HG03108 (cell line): ENCODE data around the gene SS18L1.

Source experiments
- ATAC-seq: cut with Tn5 transposase; IDR thresholded peaks from one replicate; pipeline ENCODE4 v1.9.1; 2021; ENCODE audit warnings: moderate library complexity; ENCODE audit not compliant: unreplicated experiment

SS18L1 gene

DNA sequence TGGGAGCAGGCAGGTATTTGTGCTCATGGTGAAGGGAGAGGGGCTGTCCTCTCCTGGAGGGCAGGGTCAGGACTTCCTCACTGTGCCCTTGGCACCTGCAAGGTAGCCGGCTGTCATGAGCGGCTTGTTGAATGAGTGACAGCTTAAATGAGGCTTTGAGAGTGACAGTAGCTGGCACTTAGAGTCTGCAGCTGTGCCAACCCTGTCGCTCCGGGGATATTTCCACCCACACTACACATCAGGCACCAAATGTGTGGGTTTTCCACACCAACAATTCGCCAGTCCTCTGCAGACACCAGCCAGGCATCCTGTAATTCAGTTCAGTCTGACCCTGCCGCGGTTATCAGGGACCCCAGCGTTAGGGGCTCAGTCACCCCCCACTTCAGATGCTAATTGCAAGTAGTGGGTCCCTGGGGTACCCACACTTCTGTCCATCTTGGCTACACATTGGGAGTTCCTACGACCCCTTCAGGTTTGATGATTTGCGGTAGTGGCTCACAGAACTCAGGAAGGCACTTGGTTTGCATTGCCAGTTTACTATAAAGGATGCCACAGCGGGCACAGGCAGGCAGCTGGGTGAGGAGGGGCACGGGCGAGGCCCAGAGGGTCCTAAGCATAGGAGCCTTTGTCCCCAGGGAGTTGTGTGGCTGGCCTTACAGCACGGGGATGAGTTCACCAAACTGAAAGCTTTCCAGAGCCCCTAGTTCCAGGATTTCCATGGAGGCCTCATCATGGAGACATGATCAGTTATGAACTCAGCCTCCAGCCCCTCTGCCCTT is 48.4 kb downstream of the SS18L1 start:
- no peak for ATAC-seq

DNA sequence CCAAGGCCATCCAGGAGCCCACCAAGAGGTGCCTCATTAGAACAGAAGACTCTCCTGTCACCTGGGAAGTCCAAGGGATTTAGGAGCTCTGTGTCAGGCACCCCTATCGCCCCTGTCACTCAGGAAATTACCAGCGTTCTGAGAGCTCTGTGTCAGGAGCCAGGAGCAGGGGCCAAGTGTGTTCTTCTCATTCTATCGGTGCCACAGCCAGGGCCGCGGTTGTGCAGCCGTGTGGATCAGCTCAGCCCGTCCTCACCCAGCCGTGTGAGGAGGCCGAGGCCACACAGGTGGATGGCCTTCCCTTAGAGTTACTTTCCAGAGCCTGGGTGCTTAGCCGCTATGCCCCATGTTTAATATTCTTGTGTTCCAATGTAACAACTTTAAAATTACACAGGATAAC is 49.1 kb downstream of the SS18L1 start:
- ATAC-seq = no peak

DNA sequence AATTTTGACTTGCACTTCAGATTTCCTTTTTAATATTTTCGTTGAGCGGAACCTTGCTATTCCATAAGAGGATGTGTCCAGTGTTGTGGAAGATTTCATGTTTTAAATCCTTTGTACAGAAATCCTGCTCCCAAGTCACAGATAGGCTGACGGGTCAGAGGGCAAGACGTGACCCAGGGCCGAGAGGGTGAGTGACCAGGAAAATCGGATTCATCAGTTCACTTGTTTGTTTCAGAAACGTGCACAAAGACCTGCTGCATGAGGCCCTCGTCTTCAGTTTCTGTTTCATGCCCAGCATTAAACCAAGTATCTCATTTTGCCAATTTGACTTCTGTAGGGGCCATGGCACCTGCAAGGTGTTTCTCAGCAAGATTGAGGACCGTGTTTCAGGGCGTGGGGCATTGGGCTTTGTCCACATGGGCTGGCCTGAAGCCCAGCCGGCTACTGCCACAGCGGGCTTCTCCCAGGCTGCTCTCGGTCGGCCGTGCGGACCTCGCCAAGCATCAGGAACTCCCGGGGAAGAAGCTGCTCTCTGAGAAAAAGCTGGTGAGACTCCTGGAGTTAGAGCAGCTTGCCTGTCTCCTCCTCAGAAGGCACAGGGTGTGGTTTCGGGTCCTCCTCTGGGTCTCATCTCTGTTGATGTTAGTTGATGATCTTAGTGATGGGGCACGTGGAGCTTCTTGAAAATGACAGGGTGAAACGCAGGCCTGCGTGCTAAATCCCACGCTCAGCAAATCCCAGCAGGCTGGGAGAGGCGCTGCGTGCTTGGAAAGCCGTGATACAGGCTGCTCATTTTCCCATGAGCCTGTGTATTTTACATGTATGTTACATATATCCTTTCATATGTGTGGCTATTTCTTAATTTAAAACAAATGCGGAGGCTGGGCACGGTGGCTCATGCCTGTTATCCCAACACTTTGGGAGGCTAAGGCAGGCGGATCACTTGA is 49.8 kb downstream of the SS18L1 start:
- ATAC-seq = no peak

DNA sequence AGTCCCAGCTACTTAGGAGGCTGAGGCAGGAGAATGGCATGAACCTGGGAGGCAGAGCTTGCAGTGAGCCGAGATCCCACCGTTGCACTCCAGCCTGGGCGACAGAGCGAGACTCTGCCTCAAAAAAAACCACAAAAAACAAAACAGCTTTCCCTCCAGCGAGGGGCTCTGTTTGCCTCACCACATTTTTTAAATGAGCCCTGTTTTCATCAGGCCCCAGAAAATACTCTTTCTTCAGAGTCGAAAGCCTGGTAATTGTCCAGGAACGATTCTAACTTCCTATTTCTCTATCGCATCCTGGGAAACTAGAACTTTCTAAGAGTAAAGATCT is 51.5 kb downstream of the SS18L1 start:
- ATAC-seq = no peak

DNA sequence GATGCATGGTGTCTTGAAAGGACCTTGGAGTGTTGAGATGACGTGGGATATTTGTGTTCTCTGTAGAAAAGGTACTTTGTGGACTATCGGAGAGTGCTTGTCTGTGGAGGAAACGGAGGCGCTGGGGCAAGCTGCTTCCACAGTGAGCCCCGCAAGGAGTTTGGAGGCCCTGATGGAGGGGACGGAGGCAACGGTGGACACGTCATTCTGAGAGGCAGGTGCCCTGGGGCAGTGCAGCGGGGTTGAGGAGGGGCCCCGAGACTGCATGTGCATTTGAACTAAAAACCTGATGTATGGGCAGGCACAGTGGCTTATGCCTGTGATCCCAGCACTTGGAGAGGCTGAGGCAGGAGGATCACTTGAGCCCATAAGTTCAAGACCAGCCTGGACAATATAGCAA is 52.2 kb downstream of the SS18L1 start:
- no peak for ATAC-seq

DNA sequence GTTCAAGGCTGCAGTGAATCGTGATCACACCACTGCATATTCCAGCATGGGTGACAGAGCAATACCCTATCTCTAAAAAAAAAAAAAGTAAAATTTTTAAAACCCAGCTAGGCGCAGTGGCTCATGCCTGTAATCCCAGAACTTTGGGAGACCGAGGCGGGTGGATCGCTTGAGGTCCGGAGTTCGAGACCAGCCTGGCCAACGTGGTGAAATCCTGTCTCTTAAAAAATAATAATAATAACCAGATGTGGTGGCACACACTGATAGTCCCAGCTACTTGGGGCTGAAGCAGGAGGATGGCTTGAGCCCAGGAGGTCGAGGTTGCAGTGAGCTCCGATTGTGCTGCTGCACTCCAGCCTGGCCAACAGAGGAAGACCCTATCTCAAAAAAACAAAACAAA is 52.7 kb downstream of the SS18L1 start:
- ATAC-seq = no peak

DNA sequence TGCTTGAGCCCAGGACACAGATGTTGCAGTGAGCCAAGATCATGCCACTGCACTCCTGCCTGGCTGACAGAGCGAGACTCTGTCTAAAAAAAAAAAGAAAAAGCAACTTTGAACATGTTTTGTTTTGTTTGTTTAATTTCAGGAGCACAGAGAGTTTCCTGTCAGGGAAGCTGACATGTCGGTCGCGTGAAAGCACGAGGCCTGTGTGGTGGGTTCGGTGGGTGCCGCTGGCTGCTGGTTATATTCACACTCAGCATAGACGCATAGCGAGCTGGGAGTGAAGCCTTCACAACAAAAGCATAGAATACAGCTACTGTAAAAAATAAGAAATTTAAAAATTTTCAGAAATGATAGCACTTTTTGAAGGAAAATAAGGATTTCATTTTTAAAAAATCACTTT is 53.7 kb downstream of the SS18L1 start:
- ATAC-seq = no peak

DNA sequence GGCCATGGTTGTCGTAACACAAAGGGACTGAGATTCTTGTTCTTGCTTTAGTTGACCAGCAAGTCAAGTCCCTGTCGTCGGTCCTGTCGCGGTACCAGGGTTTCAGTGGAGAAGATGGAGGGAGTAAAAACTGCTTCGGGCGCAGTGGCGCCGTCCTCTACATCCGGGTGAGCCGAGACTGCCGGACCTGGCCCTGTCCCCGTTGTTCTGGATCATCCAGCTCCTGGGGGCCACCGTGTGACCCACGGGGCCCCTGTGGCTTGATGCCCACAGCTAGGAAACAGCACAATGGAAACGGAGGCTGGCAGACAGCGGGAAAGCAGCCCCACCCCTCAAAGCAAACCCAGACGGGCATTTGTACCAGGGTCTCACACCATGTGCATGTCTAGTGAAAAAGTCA is 54.2 kb downstream of the SS18L1 start:
- no peak for ATAC-seq

DNA sequence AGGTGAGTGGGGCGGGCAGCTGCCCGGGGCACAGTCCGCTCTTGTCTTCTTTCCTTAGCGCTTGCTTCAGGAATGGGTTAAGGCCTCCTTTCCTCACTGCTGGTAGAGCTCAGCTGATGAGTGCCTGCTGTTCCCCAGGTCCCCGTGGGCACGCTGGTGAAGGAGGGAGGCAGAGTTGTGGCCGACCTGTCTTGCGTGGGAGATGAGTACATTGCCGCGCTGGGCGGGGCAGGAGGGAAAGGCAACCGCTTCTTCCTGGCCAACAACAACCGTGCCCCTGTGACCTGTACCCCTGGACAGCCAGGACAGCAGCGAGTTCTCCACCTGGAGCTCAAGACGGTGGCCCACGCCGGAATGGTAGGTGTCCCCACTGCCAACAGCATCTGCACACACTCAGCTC is 54.9 kb downstream of the SS18L1 start:
- no peak for ATAC-seq

DNA sequence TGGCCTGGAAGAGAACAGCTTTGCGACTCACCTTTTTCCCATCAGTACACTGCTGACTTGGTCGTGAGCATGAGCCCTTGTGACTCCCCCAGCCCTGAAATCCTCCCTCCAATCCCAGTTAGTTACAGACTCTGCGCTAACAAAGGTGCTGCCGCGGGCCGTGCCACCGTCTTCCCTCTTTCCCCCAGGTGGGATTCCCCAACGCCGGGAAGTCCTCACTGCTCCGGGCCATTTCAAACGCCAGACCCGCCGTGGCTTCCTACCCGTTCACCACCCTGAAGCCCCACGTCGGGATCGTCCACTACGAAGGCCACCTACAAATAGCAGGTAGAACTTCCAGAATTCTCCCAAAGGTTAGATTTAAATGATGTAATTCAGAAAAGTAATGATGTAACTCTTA is 55.4 kb downstream of the SS18L1 start:
- no peak for ATAC-seq

DNA sequence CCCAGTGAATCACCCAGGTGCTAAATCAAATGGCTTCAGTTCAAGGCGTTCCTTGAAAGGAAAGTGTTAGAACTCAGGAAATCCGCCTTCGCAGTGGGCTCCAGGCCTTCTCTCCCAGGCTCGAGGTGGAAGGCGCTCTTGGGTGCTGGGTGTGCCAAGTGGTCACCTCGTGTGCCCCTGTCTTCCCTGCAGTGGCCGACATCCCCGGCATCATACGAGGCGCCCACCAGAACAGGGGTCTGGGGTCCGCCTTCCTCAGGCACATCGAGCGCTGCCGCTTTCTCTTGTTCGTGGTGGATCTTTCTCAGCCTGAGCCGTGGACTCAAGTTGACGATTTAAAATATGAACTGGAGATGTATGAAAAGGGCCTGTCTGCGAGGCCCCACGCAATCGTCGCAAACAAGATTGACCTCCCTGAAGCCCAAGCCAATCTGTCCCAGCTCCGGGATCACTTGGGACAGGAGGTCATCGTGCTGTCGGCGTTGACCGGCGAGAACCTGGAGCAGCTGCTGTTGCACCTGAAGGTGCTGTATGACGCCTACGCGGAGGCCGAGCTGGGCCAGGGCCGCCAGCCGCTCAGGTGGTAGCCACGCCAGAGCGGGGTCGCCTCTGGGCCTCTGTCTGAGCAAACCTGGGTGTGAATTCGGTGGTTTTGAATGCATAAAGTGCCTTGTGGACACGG is 57.1 kb downstream of the SS18L1 start:
- ATAC-seq = no peak

DNA sequence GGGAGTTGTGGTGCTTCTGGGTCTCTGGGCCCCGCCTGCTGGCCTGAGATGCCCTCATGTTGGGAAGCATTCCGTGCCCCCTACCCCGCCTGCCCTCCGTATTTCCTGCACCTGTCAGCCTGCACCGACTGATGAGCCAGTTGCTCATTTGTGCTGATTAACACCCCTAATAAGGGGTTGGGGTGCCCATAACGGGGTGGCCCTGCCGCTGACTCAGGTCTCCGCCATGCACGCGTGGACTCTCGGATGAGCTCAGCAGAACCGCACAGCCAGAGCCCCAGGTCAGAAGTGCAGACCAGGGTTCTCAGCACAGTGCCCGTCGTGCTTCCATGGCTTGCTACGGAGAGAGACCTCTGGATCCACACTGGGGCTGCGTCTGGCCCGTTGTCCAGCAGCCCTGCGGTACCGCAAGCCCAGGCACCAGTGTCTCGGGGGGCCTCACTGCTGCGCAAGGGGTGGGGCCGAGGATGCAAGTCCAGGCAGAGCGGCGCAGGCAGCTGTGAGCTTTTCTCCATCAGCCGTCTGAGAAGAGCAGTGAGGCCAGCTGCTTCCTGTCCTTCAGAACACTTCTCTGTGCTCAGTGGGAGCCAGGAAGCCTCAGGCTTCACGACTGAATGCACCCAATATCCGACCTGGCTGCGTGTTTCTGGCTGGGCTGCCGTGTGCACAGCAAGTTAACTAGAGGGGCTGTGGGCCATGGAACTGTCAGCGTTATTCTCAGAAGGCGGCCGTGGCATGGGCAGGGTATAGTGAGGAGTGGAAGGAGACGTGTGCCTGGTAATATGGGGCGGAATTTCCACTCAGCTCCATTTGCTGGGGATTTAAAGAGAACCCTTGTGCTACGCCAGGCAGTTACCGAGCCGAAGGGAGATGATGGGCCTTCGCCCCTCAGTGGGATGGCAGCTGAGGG is 57.9 kb downstream of the SS18L1 start:
- ATAC-seq = no peak

DNA sequence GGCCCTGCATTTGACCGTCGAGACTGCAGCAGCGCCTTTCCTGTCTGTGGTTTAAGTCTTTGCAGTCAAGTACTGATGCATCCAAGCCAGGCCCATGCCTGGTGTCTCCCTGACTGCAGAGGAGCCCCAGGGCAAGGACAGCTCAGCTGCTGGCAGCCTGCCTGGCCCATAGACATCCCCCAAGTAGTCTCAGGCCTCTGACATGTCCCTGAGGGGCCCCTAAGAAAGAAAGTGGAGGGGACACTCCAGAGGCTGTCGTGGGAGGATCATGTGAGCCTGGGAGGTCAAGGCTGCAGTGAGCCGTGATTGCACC is 58.5 kb downstream of the SS18L1 start:
- ATAC-seq = no peak

DNA sequence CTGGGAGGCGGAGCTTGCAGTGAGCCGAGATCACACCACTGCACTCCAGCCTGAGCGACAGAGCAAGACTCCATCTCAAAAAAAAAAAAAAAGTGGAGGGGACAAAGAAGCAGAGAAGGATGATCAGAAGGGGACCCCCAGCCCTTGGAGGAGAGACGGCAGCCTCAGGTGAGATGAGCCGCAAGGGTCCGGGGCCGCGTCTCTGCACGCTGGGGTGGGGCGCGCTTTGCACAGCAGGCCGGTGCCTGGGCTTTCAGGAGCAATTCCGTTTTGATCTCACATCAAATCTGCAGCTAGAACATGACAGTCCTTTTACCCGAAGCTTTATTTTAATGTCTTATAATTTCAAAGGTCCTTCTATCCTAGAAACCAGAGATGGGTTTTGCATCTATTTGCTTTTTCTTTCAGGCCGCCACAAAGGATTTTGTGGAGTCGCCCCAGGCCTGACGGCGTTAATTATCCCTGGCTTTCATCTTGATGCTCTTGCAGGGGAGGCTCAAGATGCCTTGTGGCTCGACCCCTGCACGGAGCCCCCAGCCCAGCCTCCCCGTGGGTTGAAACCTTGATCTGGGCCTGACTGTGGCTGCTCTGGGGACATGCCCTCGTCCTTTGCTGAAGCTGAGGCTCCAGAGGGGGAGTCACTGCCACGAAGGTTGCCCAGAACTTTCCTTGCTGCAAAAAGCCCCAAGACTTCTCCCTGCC is 59.3 kb downstream of the SS18L1 start:
- no peak for ATAC-seq

DNA sequence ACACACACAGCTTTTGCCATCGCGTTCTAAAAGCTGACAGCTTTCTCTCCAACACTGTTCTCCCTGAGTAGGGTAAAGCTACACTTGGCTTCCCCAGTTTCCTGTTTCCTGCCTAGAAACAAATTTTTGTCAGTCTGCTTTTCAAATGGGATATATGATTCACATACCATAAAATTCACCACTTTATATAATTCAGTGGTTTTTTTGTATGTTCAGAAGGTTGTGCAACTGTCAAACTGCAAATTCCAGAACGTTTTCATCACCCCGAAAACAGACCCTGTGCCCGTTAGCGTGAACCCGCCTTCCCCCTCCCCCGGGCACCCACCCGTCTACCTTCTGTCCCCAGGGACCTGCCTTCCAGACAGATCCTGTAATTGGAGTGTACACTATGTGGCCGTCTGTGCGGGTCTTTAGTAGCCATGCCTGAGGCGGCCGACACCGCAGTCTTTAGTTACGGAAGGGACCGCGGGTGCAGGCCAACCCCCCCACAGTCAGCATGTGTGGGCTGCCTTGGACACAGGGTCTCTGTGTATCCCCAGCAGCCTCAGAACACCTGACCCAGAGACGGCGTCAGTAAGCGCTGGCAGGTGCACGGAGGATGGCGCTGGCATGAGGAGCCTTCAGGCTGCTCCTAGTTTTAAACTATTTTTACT is 59.9 kb downstream of the SS18L1 start:
- no peak for ATAC-seq

DNA sequence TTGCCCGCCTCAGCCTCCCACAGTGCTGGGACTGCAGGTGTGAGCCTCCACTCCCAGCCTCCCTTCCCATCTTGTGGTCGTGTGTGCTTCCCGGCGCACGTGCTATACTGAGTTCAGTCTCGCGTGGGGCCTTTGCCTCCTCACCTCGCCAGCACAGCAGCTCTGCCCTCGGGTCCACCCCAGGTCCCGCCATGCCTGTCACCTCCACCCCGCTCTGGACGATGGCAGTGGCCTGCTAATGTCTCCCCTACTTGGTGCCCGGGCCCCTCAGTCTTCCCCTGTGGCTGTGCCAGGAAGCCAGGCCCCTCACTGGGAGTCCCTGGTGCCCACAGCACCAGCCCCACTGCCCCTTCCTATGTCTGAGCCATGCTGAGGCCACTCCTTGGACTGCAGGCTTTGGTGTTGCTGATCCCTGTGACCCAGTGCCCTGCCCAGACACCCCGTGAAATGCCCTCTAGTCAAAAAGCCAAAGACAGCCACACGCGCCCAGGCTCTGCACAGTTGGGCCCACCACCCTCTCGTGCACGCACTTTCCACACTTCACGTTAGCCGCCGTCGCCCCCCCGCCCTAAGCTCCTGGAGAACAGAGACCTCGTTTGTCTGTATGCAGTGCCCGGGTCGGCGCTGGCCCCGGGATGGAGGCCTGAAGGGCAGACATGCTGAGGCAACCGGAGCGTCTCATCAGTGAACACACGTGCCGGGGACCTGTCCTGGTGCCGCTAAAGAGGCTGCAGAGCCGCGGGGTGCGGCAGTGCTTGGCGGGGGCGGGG is 62.2 kb downstream of the SS18L1 start:
- ATAC-seq = no peak

DNA sequence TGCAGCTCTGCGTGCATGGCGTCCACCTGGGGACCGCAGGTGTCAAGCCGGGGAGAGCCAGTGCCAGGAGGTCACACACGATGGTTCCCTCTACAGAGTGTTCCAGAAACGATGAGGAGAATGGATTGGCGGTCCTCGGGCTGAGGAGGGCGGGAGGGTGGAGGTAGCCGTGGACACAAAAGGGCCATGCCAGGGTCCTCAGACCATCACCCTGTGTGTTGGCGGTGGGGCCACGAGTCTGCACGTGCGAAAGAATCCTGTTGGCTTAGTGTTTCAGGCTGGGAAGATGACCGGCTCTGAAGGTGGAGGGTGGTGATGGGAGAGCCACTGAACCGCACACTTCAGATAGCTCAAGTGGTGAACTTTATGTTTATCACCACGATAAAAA is 62.8 kb downstream of the SS18L1 start:
- no peak for ATAC-seq

DNA sequence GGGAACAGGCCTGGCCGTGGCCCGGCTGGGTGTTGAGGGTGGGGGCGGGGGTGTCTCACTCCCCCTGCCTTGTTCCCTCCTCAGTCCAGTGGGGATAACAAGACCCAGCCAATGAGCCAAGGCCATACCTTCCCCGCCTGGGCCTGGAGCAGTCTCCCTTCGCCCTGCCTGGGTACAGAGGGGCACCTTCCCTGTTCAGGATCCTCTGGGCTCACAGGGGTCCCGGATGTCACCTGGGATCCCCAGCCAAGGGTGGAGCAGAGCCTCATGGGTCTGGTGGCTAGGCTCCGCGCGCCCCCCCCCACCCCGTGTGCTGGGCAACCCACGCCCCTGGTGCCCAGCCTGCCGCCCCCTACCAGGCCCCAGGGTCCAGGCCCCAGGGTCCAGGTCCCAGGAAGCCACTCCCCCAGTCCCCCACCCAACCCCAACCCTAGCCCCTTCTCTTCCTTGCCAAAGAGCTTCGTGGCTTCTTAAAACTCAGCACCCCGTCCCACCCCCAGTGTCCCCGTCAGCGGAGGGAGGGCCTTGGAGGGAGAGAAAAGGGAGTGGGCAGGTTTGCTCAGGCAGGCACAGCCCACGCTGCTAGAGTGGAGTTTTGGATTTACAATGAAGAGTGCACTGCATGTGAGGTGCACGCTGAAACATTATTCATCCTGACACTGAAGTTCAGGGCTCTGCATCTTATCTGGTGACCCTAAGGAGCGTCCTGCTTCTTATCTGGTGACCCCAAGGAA is 64.7 kb downstream of the SS18L1 start:
- ATAC-seq = no peak
